ENCODE data around the gene THAP7.
A peak's percentile ranks its signal among the peaks of the same experiment; 100 is the strongest.

Gene THAP7

GRCh38 chr22:21031545-21032036 lies 29.7 kb upstream of the THAP7 start:
- no peak for DNase-seq

DNA sequence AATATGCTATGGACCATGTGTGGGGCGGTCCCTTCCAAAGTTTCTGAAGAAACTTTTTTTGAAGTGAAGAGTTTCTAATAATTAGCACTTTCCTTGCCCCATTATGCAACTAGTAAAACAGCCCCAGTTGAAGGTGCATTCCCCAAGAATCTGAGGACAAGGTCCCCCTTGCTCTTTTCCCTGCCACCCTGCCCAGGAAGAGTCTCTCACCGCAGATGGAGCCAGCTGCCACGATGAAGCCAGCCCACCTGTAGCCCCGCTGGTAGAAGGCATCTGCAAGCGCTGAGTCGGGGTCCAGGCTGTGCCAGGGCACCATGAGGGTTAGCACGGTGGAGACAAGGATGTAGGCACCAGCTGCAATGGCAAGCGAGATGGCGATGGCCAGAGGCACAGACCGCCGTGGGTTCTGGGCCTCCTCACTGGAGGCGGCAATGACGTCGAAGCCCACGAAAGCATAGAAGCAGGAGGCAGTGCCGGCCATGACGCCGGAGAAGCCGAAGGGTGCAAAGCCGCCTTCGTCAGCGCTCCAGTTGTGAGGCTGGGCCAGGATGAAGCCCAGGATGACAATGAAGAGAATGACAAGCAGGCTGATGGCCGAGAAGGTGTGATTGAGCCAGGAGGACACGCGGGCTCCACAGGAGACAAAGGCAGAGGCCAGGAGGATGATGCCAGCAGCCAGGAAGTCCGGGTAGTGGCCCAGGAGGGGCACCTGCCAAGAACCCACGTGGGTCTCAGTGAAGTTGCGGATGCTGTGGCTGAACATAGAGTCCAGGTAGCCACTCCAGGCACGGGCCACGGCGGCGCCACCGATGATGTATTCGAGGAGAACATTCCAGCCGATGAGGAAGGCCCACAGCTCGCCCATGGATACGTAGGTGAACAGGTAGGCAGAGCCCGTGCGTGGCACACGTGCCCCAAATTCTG lies 29.0 kb upstream of the THAP7 start:
- DNase-seq = no peak

GRCh38 chr22:21030032-21030431 lies 28.1 kb upstream of the THAP7 start:
- no peak for DNase-seq

DNA sequence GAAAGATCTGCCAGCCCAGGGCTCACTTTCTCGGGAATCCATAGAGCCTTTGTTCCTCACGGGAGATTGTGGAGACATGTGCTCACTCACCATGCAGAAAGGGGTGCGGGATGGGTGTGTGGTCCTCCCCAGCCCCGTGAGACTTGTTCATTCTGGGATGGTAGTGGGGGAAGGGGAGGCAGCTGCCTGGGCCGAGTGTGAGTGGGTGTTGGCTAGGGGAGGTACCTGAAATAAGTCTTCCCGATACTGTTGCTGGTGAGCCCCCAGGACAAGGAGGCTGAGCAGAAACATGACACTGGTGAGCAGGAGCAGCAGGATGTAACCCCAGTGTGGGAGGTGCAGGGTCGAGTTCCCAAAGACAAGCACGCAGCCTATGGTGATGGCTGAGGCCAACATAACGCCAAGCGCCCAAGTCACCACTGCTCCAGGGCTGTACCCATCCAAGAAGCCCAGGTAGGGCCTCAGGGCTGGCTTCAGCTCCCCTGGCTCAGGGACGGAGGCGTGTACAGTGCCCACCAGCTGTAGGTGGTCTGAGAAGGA lies 27.6 kb upstream of the THAP7 start:
- no peak for DNase-seq

GRCh38 chr22:21028277-21029251 lies 26.6 kb upstream of the THAP7 start:
- no peak for DNase-seq

DNA sequence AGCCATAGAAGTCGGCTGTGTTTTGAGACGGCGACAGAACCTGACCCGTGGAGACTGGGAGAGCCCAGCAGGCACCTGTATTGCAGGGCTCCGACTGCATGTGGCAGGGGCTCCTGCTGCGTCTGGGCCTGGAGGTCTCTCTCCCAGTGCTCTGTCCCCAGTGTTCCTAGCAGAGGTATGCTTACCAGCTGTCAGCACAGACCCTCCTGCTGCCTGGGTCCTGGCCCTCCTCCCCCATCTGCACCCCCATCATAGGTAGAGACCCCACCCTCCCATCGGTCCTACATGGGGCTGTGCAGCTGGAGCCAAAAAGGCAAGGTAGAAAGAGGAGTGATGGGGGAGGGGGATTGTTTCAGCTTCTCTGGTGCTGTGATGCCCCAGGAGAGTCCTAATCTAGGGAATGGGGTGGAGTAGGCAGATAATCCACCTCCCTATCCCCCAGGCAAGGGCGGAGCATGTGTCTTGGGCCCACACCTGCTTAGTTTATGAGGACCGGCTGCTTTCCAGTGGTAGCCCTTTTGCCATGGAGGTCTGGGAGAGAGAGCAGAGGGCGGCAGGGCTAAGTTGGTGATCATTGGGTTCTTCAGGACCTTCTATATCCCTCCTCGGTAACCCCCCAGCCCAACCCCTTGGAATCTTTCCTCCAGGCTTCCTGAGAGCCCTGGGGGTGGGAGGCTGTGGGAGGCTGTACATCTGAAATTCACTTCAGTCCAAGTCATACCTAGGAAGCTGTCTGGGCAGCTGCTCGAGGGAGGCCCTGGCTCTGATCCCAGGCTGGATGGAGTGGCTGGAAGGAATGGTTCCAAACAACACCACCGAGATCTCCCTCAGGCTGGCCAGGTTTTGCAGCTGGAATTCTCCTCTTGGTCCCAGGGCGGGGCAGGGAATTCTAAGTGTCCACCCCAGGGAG lies 25.1 kb upstream of the THAP7 start:
- no peak for DNase-seq

DNA sequence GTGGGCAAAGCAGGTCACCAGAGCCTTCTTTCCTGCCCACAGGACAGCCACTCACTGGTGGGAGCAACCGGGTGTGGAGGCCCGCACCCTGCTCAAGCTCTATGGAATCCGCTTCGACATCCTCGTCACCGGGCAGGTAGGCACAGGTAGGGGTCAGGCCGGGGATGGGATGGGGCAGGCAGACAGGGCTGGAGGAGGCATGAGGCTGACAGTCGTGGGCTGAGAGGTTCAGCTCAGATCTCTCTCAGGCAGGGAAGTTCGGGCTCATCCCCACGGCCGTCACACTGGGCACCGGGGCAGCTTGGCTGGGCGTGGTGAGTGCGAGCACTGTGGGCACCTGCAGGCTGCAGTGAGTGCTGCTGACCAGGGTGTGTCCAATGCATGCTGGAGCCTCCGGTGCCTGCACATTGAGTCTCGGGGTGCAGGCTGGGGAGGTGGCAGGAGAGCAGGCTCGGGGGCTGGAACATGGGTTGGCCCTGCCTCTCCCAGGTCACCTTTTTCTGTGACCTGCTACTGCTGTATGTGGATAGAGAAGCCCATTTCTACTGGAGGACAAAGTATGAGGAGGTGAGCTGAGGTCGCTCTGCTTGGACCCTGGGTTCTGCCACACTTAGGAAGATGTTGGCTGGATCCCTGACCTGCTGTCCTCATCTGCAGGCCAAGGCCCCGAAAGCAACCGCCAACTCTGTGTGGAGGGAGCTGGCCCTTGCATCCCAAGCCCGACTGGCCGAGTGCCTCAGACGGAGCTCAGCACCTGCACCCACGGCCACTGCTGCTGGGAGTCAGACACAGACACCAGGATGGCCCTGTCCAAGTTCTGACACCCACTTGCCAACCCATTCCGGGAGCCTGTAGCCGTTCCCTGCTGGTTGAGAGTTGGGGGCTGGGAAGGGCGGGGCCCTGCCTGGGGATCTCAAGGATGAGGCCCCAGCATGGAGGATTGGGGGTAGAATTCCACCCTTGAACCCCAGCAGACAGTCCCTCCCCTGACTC lies 24.1 kb upstream of the THAP7 start:
- DNase-seq = no peak

DNA sequence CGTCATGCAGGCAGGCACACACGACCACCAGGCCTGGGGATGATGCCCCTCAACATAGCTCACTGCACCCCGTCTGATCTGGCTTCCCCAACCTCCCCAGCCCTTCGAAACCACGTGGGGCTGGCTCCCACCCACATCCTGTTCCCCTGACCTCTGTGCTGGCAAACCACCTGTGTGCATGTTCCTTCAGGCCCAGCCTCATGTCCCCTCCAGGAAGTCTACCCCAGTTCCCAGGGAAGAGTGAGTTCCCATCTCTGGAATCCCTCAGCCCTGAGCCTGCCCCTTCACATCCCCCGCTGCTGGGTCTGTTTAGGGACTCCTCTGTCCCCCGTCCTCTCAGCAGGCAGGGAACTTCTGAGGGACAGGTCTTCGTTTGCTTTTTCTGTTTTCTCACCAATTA lies 23.3 kb upstream of the THAP7 start:
- no peak for DNase-seq

GRCh38 chr22:21022955-21023614 lies 21.2 kb upstream of the THAP7 start:
- no peak for DNase-seq

- no peak for DNase-seq
Observed at GRCh38 chr22:21022507-21022906, 20.6 kb upstream of the THAP7 start.

GRCh38 chr22:21020802-21021429 lies 19.0 kb upstream of the THAP7 start:
- DNase-seq = no peak

GRCh38 chr22:21018314-21018713 lies 16.4 kb upstream of the THAP7 start:
- no peak for DNase-seq

DNA sequence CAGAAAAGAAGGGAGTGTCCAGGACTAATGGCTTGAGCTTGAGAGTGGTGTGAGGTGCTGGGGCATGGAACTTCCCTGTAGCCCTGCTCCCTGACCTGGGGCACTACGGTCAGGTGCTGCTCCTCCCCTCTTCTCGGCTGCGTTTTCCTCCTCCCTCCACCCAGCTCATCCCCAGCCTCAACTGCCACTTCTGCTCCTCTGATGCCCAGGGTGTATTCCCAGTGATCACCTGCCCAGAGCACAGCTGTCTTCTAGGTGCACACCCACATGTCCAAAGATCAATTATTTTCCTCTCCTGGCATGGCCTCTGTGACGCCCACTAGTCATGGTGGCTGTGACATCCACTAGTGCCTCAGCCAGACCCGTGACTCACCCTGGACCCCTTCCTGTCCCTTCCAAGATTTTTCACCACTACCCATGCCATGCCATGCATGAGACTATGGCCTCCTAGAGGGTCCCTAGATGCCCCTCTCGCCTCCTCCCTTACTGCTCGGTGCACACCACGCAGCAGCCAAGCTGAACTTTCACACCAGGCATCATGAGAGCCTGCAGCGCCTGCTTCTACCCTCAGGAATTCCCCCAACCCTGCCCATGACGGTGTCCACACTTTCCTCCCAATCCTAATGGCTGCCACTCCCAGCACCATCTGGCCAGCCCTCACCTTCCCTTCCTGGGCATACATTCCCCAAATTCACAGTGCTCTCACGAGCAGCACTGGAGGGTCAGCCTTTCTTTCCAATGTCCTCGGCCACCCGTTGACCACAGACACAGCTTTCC lies 14.9 kb upstream of the THAP7 start:
- DNase-seq = no peak

DNA sequence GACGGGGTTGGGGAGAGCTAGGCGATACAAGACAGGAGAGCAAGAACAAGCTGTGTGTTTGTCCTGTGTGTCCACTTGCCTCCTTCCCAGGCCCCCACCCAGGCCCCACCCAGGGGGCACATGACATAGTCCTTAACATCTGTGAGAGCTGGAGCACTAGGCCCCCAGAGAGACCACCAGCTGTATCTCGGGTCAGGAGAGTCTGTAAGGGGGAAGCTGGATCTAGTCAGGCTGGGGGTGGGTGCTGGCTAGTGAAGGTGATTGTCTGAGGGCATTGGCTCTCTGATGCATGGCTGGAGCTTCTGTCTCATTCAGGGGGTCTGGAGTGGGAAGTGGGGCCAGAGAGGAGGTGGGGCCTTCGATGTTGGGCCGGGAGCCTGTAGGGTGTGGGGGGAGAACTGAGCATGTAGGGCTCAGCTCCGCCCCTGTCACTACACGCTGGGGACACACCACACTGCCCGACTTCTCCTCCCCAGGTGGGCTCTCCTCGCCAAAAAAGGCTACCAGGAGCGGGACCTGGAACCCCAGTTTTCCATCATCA lies 13.6 kb upstream of the THAP7 start:
- no peak for DNase-seq

- peak in 18 of 56 donors; percentile 11 to 53 (median 30) for DNase-seq
Observed at GRCh38 chr22:21014726-21015465, 13.0 kb upstream of the THAP7 start, which contains the start of gene P2RX6. Gene P2RX6, plus strand, starts transcription at chr22:21015165. Its CDS starts 10 bp downstream, at chr22:21015175.

DNA sequence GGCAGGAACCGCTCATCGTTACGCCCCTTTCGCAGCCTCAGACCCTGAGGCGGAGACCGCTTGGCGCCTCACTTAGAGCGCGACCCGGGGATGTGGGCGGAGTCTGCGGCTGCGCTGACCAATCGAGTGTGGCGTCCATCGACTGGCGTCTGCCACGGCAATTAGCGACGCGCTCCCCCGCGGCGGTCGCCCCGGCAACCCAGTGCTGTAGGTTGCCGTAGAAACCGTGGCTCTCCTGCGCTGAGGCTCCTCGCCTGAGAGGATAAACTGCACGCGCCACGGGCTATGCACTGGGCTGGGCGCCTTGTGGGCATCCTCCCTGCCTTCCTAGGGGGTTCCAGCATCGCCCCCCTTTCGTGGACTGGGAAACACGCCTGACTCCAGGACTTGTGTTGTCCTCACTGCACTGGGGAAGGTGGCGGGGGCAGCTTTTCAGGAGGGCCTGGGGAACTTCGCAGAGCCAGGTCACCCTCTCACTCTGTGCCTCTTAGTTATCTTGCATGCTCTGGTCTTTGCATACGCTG lies 12.3 kb upstream of the THAP7 start:
- DNase-seq = peak; percentile 22 to 95 (median 76)
